GM12878 (cell line): Measurements from ENCODE around the gene PRKG1. TPM values are rescaled to one million over a fixed set of nuclear protein-coding genes. Genes with fewer than 3 reads are reported as not detected.

Source experiments
- ATAC-seq: fragments of 200-7000 bp; cut with Tn5 transposase; 3 replicates; pipeline ENCODE4 v1.9.1; 2020; ENCODE audit warnings: mild to moderate bottlenecking, moderate library complexity
- BruUV-seq: library from RNA; stranded (reverse); fragments of 400-500 nt; replicated peaks from 2 replicates; lab custom pipeline; 2021; lab: Mats Ljungman, UMichigan
- CTCF ChIA-PET: fragments of 300-600 bp; sonication (Branson Sonifier 250); formaldehyde crosslinking; extraction: SDS; loops from one replicate; lab custom pipeline; 2021; ENCODE audit warnings: inconsistent platforms; lab: Yijun Ruan, JAX
- POLR2A ChIA-PET: fragments of 350-600 bp; formaldehyde crosslinking; extraction: SDS; loops from one replicate; lab custom pipeline; 2021; ENCODE audit warnings: inconsistent platforms; lab: Charles Lee
- RAD21 ChIA-PET: fragments of 300-600 bp; sonication (Branson Sonifier 250); formaldehyde crosslinking; loops from one replicate; lab custom pipeline; 2023; ENCODE audit warnings: antibody characterized with exemption; ENCODE audit not compliant: unreplicated experiment; lab: Charles Lee
- SMC1A ChIA-PET: fragments of 300-600 bp; sonication (Branson Sonifier 250); formaldehyde crosslinking; loops from one replicate; lab custom pipeline; 2023; ENCODE audit not compliant: unreplicated experiment, uncharacterized antibody; lab: Charles Lee
- DNase-seq: peaks from one replicate; pipeline ENCODE4 v3.0.0-alpha.2; 2011; ENCODE audit warnings: low read depth, low spot score
- FAIRE-seq: peaks from 3 replicates; lab custom pipeline; 2011; peaks lifted over from hg19 to GRCh38; lab: Jason Lieb, UNC
- H2AFZ ChIP-seq: 2 replicates; pipeline ENCODE4 v1.6.0; 2011; ENCODE audit warnings: low read depth, low read length, control low read depth; ENCODE audit not compliant: control insufficient read depth
- H3K27ac ChIP-seq: 2 replicates; pipeline ENCODE4 v1.5.1; 2011; ENCODE audit warnings: control low read depth; ENCODE audit not compliant: control insufficient read depth, insufficient read depth
- H3K27me3 ChIP-seq, 2 experiments: replicated peaks in 1 of 2; 2 replicates each; pipeline versions ENCODE4 v1.6.0 to v1.6.1; 2011; ENCODE audit warnings: low read length in 1 of 2; ENCODE audit not compliant: control insufficient read depth in 2 of 2, insufficient read depth in 2 of 2
- H3K36me3 ChIP-seq, 2 experiments: 2 replicates each; pipeline ENCODE4 v1.5.1; 2011; ENCODE audit warnings: low read length in 1 of 2; ENCODE audit not compliant: control insufficient read depth in 2 of 2, insufficient read depth in 2 of 2
- H3K4me1 ChIP-seq: 2 replicates; pipeline ENCODE4 v1.6.1; 2011; ENCODE audit warnings: mild to moderate bottlenecking, low read length, moderate library complexity, mixed read lengths; ENCODE audit not compliant: control insufficient read depth, insufficient read depth
- H3K4me2 ChIP-seq: 2 replicates; pipeline ENCODE4 v1.6.0; 2011; ENCODE audit warnings: control low read depth; ENCODE audit not compliant: control insufficient read depth, insufficient read depth
- H3K4me3 ChIP-seq: fragments of 200-600 bp; sonication (generic); 2 replicates; pipeline ENCODE4 v1.5.1; 2016
- H3K79me2 ChIP-seq: 2 replicates; pipeline ENCODE4 v1.6.0; 2011; ENCODE audit warnings: low read length; ENCODE audit not compliant: control insufficient read depth, insufficient read depth
- H3K9ac ChIP-seq: 2 replicates; pipeline ENCODE4 v1.8.0; 2011; ENCODE audit warnings: low read length, control low read depth, mixed read lengths; ENCODE audit not compliant: control insufficient read depth, insufficient read depth
- H3K9me3 ChIP-seq: replicated peaks from 3 replicates; pipeline ENCODE4 v1.5.1; 2011; ENCODE audit warnings: mild to moderate bottlenecking, low read length; ENCODE audit not compliant: control insufficient read depth, insufficient read depth
- H4K20me1 ChIP-seq: 2 replicates; pipeline ENCODE4 v1.6.0; 2011; ENCODE audit not compliant: control insufficient read depth, insufficient read depth
- BACH1 ChIP-seq: fragments of 450-650 bp; IDR thresholded peaks from 2 replicates; pipeline ENCODE4 v1.6.1; 2017; ENCODE audit warnings: mild to moderate bottlenecking, borderline replicate concordance
- EZH2 ChIP-seq: IDR thresholded peaks from 2 replicates; pipeline ENCODE4 v1.6.1; 2012; ENCODE audit warnings: low read depth, mild to moderate bottlenecking, control low read depth, inconsistent platforms, low read length, borderline replicate concordance; ENCODE audit not compliant: control insufficient read depth
- IRF3 ChIP-seq: fragments of 450-650 bp; IDR thresholded peaks from 2 replicates; pipeline ENCODE4 v1.6.1; 2014; ENCODE audit warnings: mild to moderate bottlenecking
- KAT2A ChIP-seq: conservative IDR thresholded peaks from 2 replicates; pipeline ENCODE4 v1.6.1; 2011; ENCODE audit warnings: low read depth, low read length; ENCODE audit not compliant: control insufficient read depth
- NFXL1 ChIP-seq: fragments of 450-650 bp; IDR thresholded peaks from 2 replicates; pipeline ENCODE4 v1.6.1; 2017; ENCODE audit warnings: antibody characterized with exemption, mild to moderate bottlenecking, borderline replicate concordance
- PAX8 ChIP-seq: fragments of 450-650 bp; IDR thresholded peaks from 2 replicates; pipeline ENCODE4 v1.6.1; 2017; ENCODE audit warnings: mild to moderate bottlenecking, moderate library complexity
- RAD51 ChIP-seq: fragments of 450-650 bp; IDR thresholded peaks from 2 replicates; pipeline ENCODE4 v1.6.1; 2016; ENCODE audit warnings: moderate library complexity, mild to moderate bottlenecking, inconsistent platforms
- SUPT20H ChIP-seq: IDR thresholded peaks from 2 replicates; pipeline ENCODE4 v1.6.1; 2011; ENCODE audit warnings: low read depth, mild to moderate bottlenecking, low read length, moderate library complexity, borderline replicate concordance; ENCODE audit not compliant: control insufficient read depth
- SUZ12 ChIP-seq: fragments of 200-600 bp; sonication (generic); IDR thresholded peaks from one replicate; pipeline ENCODE4 v1.6.1; 2018; ENCODE audit warnings: antibody characterized with exemption, mild to moderate bottlenecking; ENCODE audit not compliant: unreplicated experiment
- ZNF592 ChIP-seq: fragments of 450-650 bp; IDR thresholded peaks from 2 replicates; pipeline ENCODE4 v1.6.1; 2017; ENCODE audit warnings: mild to moderate bottlenecking, moderate library complexity
- WGBS: methylation state at CpG from one replicate; pipeline ENCODE4 v1.1.6; 2016; ENCODE audit warnings: low lambda C conversion rate; ENCODE audit not compliant: insufficient replicate concordance, insufficient coverage; ENCODE audit errors: missing lambda C conversion rate; 5-methylcytosine and 5-hydroxymethylcytosine counted together
- in situ Hi-C: fragments of 300-500 bp; cut with MboI; formaldehyde crosslinking; loops from 9 replicates; pipeline ENCODE4 v1.14.3; 2018; ENCODE audit warnings: mixed read lengths
- intact Hi-C: fragments of 100-400 bp; cut with micrococcal nuclease; formaldehyde crosslinking; loops from one replicate; pipeline ENCODE4 v1.14.2; 2022; ENCODE audit not compliant: unreplicated experiment
- polyA plus RNA-seq, 11 experiments: library from polyadenylated mRNA; depleted of rRNA in 4 of 11; unstranded in 6 of 11; stranded (reverse) in 5 of 11; fragments of >200 nt; fragmentation: Nextera tagmentation in 4 of 11; fragmentation: Illumina TruSeq in 1 of 11; extraction: Ambion mirVana in 4 of 11; extraction: Trizol in 1 of 11; gene quantifications; 1 replicate in 1 of 11; 2 replicates in 10 of 11; pipeline versions ENCODE4 v1.2.1 to v1.2.3, GENCODE V29; 2011 to 2016; ENCODE audit warnings: inconsistent platforms in 2 of 11, missing spikeins in 2 of 11, low read depth in 1 of 11
- total RNA-seq, 4 experiments: library from RNA; depleted of rRNA in 3 of 4; stranded (reverse); fragments of >200 nt in 3 of 4; fragmentation: Illumina TruSeq in 1 of 4; extraction: Trizol in 1 of 4; gene quantifications; 2 replicates each; pipeline versions ENCODE4 v1.2.1 to v1.2.3, GENCODE V29; 2013 to 2021

PRKG1 gene
- total and polyA plus RNA-seq, 10 of the 15 experiments (the other 5 are each of a cell fraction or from before 2014, with no cell fraction given): 0.04 to 0.05 TPM; not detected in 8

- in situ Hi-C loops: no loop called here
- no TSS peak for BruUV-seq
- Histone ChIP-seq H3K9me3 (no peaks in the 10 kb centered on the region), H3K27ac (no peak overlapping the region), H3K4me1 (no peaks in the 10 kb centered on the region), H3K36me3 (no peaks in the 10 kb centered on the region), H2AFZ (no peak overlapping the region), H3K4me2 (no peak overlapping the region), H3K4me3 (no peak overlapping the region), H4K20me1 (no peaks in the 10 kb centered on the region), H3K9ac (no peak overlapping the region), H3K27me3 (no peaks in the 10 kb centered on the region), H3K79me2 (no peaks in the 10 kb centered on the region)
- ATAC-seq (no peak), DNase-seq (no peak), FAIRE-seq (no peak)
- TF ChIP-seq KAT2A (no peak), SUPT20H (no peak), IRF3 (no peak), SUZ12 (no peak), RAD51 (no peak), NFXL1 (no peak), ZNF592 (no peak), EZH2 (no peak), BACH1 (no peak), PAX8 (no peak)
- intact Hi-C loops: no loop called here
- ChIA-PET RAD21 (no interaction called here), CTCF (interaction anchor here (1.6 kb wide), 1 partner anchor 20 kb away, joined by 3 read pairs; no protein-coding TSS in a partner anchor), SMC1A (no interaction called here), POLR2A (no interaction called here)
- 48% methylated on average over 1 of the region's 1 CpG for WGBS
Measured at GRCh38 chr10:51251110-51251509, 176.8 kb downstream of the PRKG1 start.
